Measurements from ENCODE around the gene GDPD5.

GDPD5 gene

GRCh38 chr11:75399344-75400145, 126.2 kb downstream of the GDPD5 start, which contains the start of gene RPS3:
RPS3 (plus strand) TSS chr11:75399518; CDS start chr11:75399548, 30 bp downstream.
- Histone ChIP-seq H3K9me3 (ENCODE audit: control insufficient read depth, insufficient read depth, low read depth, low read length) (no peaks in the 10 kb centered on the region), H3K9ac (ENCODE audit: low read length) (peak within 1 kb of the TSS; percentile 90), H3K4me3 (ENCODE audit: low read depth, low read length) (peak within 1 kb of the TSS; percentile 87), H3K36me3 (ENCODE audit: control insufficient read depth, insufficient read depth, low read length) (peaks cover 49% of the 10 kb centered on the region), H3K4me1 (ENCODE audit: control insufficient read depth, insufficient read depth, low read length) (peaks cover 6% of the 10 kb centered on the region; the same call in 1 of the 2 replicates), H3K27me3 (ENCODE audit: control insufficient read depth, insufficient read depth, low read length) (no peaks in the 10 kb centered on the region), H3K27ac (ENCODE audit: low read depth, low read length) (peak within 1 kb of the TSS; percentile 97)

- H3K9me3 ChIP-seq (ENCODE audit: control insufficient read depth, insufficient read depth, low read depth, low read length), result no peaks in the 10 kb centered on the region
- H3K4me1 ChIP-seq (ENCODE audit: control insufficient read depth, insufficient read depth, low read length), result peaks cover 10% of the 10 kb centered on the region; the same call in 1 of the 2 replicates
- H3K27ac ChIP-seq (ENCODE audit: low read depth, low read length), result no peak overlapping the region
- peaks cover 43% of the 10 kb centered on the region for H3K36me3 ChIP-seq (ENCODE audit: control insufficient read depth, insufficient read depth, low read length)
- H3K27me3 ChIP-seq (ENCODE audit: control insufficient read depth, insufficient read depth, low read length), result no peaks in the 10 kb centered on the region
- no peak overlapping the region for H3K9ac ChIP-seq (ENCODE audit: low read length)
- no peak overlapping the region for H3K4me3 ChIP-seq (ENCODE audit: low read depth, low read length)
Observed at GRCh38 chr11:75398906-75399305, 126.8 kb downstream of the GDPD5 start.

DNA sequence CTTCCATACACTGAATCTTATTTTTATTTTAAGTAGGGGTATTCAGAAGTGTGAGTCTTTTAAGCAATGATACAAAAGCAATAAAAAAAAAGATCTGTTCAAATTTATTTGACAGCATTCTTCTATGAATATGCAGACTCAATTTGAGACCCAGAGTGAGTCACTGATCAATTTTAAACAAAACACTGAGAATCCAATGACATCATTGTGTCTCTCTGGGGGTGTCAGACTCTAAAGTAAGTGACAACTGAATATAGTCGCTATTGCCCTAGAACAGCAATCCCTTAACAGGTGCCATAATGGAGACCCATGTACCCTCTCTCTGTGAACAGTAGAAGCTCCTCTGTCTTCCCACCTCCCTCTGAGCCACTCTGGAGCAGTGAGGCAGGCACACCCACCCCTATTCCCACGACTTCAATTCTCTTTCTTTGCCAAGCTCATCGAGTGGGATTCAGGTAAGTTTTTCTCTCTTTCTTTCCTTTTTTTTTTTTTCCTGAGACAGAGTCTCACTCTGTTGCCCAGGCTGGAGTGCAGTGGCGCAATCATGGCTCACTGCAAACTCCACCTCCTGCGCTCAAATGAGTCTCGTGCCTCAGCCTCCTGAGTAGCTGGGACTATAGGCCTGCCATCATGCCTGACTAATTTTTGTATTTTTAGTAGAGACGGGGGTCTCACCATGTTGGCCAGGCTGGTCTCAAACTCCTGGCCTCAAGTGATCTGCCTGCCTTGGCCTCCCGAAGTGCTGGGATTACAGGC, 131.5 kb downstream of the GDPD5 start:
- no peak overlapping the region for H3K27ac ChIP-seq (ENCODE audit: low read depth, low read length)

DNA sequence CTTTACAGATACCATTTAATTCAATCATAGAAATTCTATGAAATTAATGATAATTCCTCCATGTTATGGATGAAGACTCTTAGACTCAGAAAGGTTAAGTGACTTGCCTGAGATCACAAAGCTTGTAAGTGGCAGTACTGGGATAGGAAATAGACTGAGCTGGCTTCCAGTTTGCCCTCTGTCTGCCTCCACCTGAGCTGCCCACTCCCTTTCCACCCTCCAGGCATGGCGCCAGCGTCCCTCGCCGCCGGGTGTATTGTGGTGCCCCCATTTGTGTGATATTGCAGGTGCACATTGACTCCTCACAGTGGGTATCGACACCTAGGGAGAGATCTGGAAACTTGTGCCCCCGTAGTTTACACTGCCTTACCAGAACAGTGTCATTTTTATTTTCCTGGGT, 135.8 kb downstream of the GDPD5 start:
- Histone ChIP-seq H3K27me3 (ENCODE audit: control insufficient read depth, insufficient read depth, low read length) (no peaks in the 10 kb centered on the region), H3K9me3 (ENCODE audit: control insufficient read depth, insufficient read depth, low read depth, low read length) (no peaks in the 10 kb centered on the region), H3K4me3 (ENCODE audit: low read depth, low read length) (no peak overlapping the region), H3K4me1 (ENCODE audit: control insufficient read depth, insufficient read depth, low read length) (peaks cover 24% of the 10 kb centered on the region; the same call in 1 of the 2 replicates), H3K9ac (ENCODE audit: low read length) (no peak overlapping the region), H3K36me3 (ENCODE audit: control insufficient read depth, insufficient read depth, low read length) (no peaks in the 10 kb centered on the region), H3K27ac (ENCODE audit: low read depth, low read length) (no peak overlapping the region)

More for the DNA sequence above, 131.5 kb downstream of the GDPD5 start:
- peaks cover 5% of the 10 kb centered on the region; the same call in 1 of the 2 replicates for H3K4me1 ChIP-seq (ENCODE audit: control insufficient read depth, insufficient read depth, low read length)
- H3K9me3 ChIP-seq (ENCODE audit: control insufficient read depth, insufficient read depth, low read depth, low read length), result no peaks in the 10 kb centered on the region
- H3K4me3 ChIP-seq (ENCODE audit: low read depth, low read length), result no peak overlapping the region
- no peaks in the 10 kb centered on the region for H3K27me3 ChIP-seq (ENCODE audit: control insufficient read depth, insufficient read depth, low read length)
- no peak overlapping the region for H3K9ac ChIP-seq (ENCODE audit: low read length)
- no peaks in the 10 kb centered on the region for H3K36me3 ChIP-seq (ENCODE audit: control insufficient read depth, insufficient read depth, low read length)

DNA sequence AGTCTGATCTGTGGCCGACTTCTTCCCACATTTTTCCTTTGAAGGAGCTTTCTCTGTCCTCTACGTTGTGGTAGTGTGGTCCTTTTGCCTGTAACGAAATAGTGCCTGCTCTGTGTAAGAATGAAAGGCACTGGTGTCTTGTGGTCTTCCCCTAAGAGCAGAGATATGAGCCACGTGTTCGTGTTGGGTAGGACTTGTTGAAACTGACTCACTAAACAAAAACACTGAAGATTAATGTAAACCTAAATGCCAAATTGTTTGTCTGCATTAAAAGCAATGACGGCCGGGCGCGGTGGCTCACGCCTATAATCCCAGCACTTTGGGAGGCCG, 136.5 kb downstream of the GDPD5 start:
- Histone ChIP-seq H3K27me3 (ENCODE audit: control insufficient read depth, insufficient read depth, low read length) (no peaks in the 10 kb centered on the region), H3K9me3 (ENCODE audit: control insufficient read depth, insufficient read depth, low read depth, low read length) (no peaks in the 10 kb centered on the region), H3K36me3 (ENCODE audit: control insufficient read depth, insufficient read depth, low read length) (no peaks in the 10 kb centered on the region), H3K4me1 (ENCODE audit: control insufficient read depth, insufficient read depth, low read length) (peaks cover 23% of the 10 kb centered on the region; the same call in 1 of the 2 replicates), H3K27ac (ENCODE audit: low read depth, low read length) (no peak overlapping the region), H3K9ac (ENCODE audit: low read length) (no peak overlapping the region), H3K4me3 (ENCODE audit: low read depth, low read length) (no peak overlapping the region)

DNA sequence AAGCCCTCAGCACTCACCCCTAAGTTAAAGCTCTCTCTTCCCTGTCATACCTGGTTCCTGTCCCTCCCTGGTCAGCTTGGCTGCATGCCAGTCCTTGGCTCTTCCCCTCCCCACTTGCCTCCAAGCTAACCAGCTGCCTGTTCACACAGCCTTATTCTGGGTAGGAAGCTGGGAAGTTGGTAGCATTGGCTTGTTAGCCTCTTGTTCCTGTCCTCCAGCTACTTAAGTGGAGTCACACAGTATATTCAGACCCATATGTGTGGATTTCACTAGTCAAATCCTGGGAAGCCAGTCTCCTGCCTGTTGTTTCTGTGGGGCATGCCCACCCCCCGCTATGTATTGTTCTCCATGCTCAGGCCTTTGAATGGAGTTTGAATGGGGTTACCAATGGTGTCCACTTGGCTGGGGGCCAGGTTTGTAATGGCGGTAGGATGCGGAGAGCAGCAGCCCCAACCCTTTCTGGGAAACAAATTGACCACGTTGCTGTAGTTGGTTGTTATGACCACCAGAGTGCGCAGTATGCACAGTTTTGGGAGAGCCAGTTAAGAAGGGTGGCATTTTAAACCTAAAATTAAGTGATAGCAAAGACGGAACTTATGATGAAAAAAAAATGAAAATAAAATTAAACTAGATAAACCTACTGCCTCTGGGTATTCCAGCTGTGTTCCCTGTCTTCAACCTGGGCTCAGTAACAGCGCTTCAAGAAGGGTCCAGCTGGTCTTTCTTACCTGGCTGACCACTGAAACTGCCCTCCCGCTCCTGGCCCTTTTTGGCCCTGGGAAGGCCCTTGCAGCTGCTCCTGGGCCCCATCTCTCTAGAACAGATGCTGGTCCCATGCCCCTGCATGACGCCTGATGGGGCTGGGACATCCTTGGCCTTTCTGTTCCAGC, 137.1 kb downstream of the GDPD5 start:
- no peaks in the 10 kb centered on the region for H3K27me3 ChIP-seq (ENCODE audit: control insufficient read depth, insufficient read depth, low read length)
- peak overlapping the region; percentile 0; the same call in 1 of the 2 replicates for H3K27ac ChIP-seq (ENCODE audit: low read depth, low read length)
- no peaks in the 10 kb centered on the region for H3K9me3 ChIP-seq (ENCODE audit: control insufficient read depth, insufficient read depth, low read depth, low read length)
- H3K9ac ChIP-seq (ENCODE audit: low read length), result peak overlapping the region; percentile 0
- H3K36me3 ChIP-seq (ENCODE audit: control insufficient read depth, insufficient read depth, low read length), result no peaks in the 10 kb centered on the region
- H3K4me1 ChIP-seq (ENCODE audit: control insufficient read depth, insufficient read depth, low read length), result peaks cover 19% of the 10 kb centered on the region; the same call in 1 of the 2 replicates
- no peak overlapping the region for H3K4me3 ChIP-seq (ENCODE audit: low read depth, low read length)

DNA sequence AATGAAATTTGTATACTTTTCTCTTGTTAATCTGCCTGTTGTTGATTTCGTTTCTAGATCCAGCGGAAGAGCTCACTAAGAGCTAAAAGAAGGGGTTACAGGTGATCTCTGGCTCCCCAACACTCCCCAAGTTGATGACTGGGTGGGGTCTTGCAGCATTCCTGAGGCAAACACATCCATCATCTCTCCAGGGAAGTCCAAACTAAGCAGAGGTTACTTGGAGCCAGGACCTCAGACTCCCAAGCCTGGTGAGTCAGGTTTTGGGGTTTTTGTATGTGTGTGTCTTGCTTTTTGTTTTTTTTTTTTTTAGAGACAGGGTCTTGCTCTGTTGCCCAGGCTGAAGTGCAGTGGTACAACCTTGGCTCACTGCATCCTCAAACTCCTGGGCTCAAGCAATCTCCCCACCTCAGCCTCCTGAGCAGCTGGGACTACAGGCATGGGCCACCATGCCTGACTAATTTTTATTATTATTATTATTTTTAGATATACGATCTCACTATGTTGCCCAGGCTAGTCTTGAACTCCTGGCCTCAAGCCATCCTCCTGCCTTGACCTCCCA, 137.9 kb downstream of the GDPD5 start:
- no peak overlapping the region for H3K4me3 ChIP-seq (ENCODE audit: low read depth, low read length)
- no peak overlapping the region for H3K9ac ChIP-seq (ENCODE audit: low read length)
- no peaks in the 10 kb centered on the region for H3K36me3 ChIP-seq (ENCODE audit: control insufficient read depth, insufficient read depth, low read length)
- peak overlapping the region; percentile 67; the same call in 1 of the 2 replicates for H3K27ac ChIP-seq (ENCODE audit: low read depth, low read length)
- H3K4me1 ChIP-seq (ENCODE audit: control insufficient read depth, insufficient read depth, low read length), result peaks cover 22% of the 10 kb centered on the region; the same call in 1 of the 2 replicates
- no peaks in the 10 kb centered on the region for H3K27me3 ChIP-seq (ENCODE audit: control insufficient read depth, insufficient read depth, low read length)
- no peaks in the 10 kb centered on the region for H3K9me3 ChIP-seq (ENCODE audit: control insufficient read depth, insufficient read depth, low read depth, low read length)

DNA sequence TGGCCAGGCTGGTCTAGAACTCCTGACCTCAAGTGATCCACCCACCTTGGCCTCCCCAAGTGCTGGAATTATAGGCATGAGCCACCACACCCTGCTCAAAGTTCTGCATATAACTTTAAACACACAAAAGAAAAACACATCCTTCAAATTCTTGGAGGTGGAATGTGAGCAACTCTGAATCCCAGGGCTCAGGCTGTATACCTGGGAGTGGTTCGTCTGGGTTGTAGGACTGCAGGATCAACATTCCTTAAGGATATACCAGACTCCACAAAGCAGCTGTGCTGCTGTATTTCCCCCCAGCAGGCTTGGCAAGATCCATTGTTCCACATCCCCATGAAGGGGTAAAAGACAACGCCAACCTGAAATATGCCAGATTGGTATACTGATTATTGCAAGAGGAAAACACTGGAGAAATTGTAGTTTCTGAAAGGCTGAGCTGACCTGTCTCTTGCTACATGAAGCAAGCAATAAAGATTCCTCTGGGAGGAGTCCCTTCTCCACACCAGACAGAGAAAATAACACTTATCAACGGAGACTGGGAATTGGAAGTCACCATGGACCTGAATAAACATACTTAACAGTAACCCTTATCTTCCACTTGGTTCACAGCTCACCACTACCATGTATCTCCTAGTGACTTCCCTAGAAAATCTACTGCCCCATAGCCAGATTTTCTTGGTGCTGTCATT, 138.7 kb downstream of the GDPD5 start:
- peaks cover 22% of the 10 kb centered on the region; the same call in 1 of the 2 replicates for H3K4me1 ChIP-seq (ENCODE audit: control insufficient read depth, insufficient read depth, low read length)
- H3K4me3 ChIP-seq (ENCODE audit: low read depth, low read length), result no peak overlapping the region
- no peaks in the 10 kb centered on the region for H3K36me3 ChIP-seq (ENCODE audit: control insufficient read depth, insufficient read depth, low read length)
- no peaks in the 10 kb centered on the region for H3K27me3 ChIP-seq (ENCODE audit: control insufficient read depth, insufficient read depth, low read length)
- peak overlapping the region; percentile 55 for H3K9ac ChIP-seq (ENCODE audit: low read length)
- H3K27ac ChIP-seq (ENCODE audit: low read depth, low read length), result peak overlapping the region; percentile 67; the same call in 1 of the 2 replicates
- no peaks in the 10 kb centered on the region for H3K9me3 ChIP-seq (ENCODE audit: control insufficient read depth, insufficient read depth, low read depth, low read length)

Data from HUES6 (cell line).